Trophoblast cell (in vitro differentiated cells and primary cell): ENCODE data around the gene ATG2B.

ENCODE experiments used
- DNase-seq, 2 donors: peaks; one replicate each; pipeline ENCODE4 v3.0.0-alpha.2; 2016
- H2AFZ ChIP-seq: 2 replicates; pipeline ENCODE4 v1.6.1; 2013; ENCODE audit warnings: low read length, moderate library complexity, mild to moderate bottlenecking; ENCODE audit not compliant: insufficient read depth, poor library complexity
- H2AK5ac ChIP-seq: 2 replicates; pipeline ENCODE4 v1.6.1; 2013; ENCODE audit warnings: mild to moderate bottlenecking, low read length
- H2BK120ac ChIP-seq: 2 replicates; pipeline ENCODE4 v1.6.1; 2013; ENCODE audit warnings: low read length, mild to moderate bottlenecking, moderate library complexity; ENCODE audit not compliant: insufficient read depth, poor library complexity
- H2BK12ac ChIP-seq: 2 replicates; pipeline ENCODE4 v1.6.1; 2013; ENCODE audit warnings: mild to moderate bottlenecking, low read length, moderate library complexity
- H2BK5ac ChIP-seq: 2 replicates; pipeline ENCODE4 v1.6.1; 2013; ENCODE audit warnings: low read length, low read depth, moderate library complexity, mild to moderate bottlenecking; ENCODE audit not compliant: poor library complexity
- H3K14ac ChIP-seq: 2 replicates; pipeline ENCODE4 v1.6.1; 2013; ENCODE audit warnings: mild to moderate bottlenecking, low read length
- H3K18ac ChIP-seq: 2 replicates; pipeline ENCODE4 v1.6.1; 2013; ENCODE audit warnings: mild to moderate bottlenecking, low read length
- H3K23ac ChIP-seq: 2 replicates; pipeline ENCODE4 v1.6.1; 2013; ENCODE audit warnings: low read length
- H3K27ac ChIP-seq: 2 replicates; pipeline ENCODE4 v1.5.1; 2013; ENCODE audit warnings: low read depth, mild to moderate bottlenecking, inconsistent platforms, low read length, moderate library complexity
- H3K27me3 ChIP-seq: 2 replicates; pipeline ENCODE4 v1.6.1; 2013; ENCODE audit warnings: inconsistent platforms, mild to moderate bottlenecking, low read length, moderate library complexity; ENCODE audit not compliant: insufficient read depth
- H3K36me3 ChIP-seq, 2 experiments: 1 replicate in 1 of 2; 2 replicates in 1 of 2; pipeline ENCODE4 v1.6.1; 2013; ENCODE audit warnings: low read length in 2 of 2, mild to moderate bottlenecking in 2 of 2, moderate library complexity in 1 of 2; ENCODE audit not compliant: insufficient read depth in 2 of 2, control insufficient read depth in 1 of 2
- H3K4ac ChIP-seq: 2 replicates; pipeline ENCODE4 v1.6.1; 2013; ENCODE audit warnings: low read depth, mild to moderate bottlenecking, low read length, moderate library complexity
- H3K4me1 ChIP-seq, 2 experiments: 1 replicate in 1 of 2; 2 replicates in 1 of 2; pipeline ENCODE4 v1.6.1; 2013; ENCODE audit warnings: low read length in 2 of 2, mild to moderate bottlenecking in 2 of 2, moderate library complexity in 1 of 2; ENCODE audit not compliant: insufficient read depth in 2 of 2, control insufficient read depth in 1 of 2
- H3K4me2 ChIP-seq: 2 replicates; pipeline ENCODE4 v1.6.1; 2013; ENCODE audit warnings: inconsistent platforms, mild to moderate bottlenecking, low read length, moderate library complexity
- H3K4me3 ChIP-seq: 2 replicates; pipeline ENCODE4 v1.5.1; 2013; ENCODE audit warnings: mild to moderate bottlenecking, low read depth, low read length, inconsistent platforms
- H3K79me1 ChIP-seq: one replicate; pipeline ENCODE4 v1.6.1; 2013; ENCODE audit warnings: low read length
- H3K79me2 ChIP-seq: 2 replicates; pipeline ENCODE4 v1.6.1; 2013; ENCODE audit warnings: low read length, mild to moderate bottlenecking; ENCODE audit not compliant: control insufficient read depth, insufficient read depth, poor library complexity
- H3K9ac ChIP-seq: 2 replicates; pipeline ENCODE4 v1.6.1; 2013; ENCODE audit warnings: mild to moderate bottlenecking, low read length
- H3K9me3 ChIP-seq: 2 replicates; pipeline ENCODE4 v1.6.1; 2013; ENCODE audit warnings: low read depth, mild to moderate bottlenecking, control low read depth, inconsistent platforms, low read length; ENCODE audit not compliant: insufficient read depth
- H4K12ac ChIP-seq: 2 replicates; pipeline ENCODE4 v1.6.1; 2013; ENCODE audit warnings: low read depth, mild to moderate bottlenecking, low read length, moderate library complexity
- H4K8ac ChIP-seq: 2 replicates; pipeline ENCODE4 v1.6.1; 2013; ENCODE audit warnings: low read depth, mild to moderate bottlenecking, low read length, moderate library complexity
- H4K91ac ChIP-seq: one replicate; pipeline ENCODE4 v1.6.1; 2013; ENCODE audit warnings: low read depth, mild to moderate bottlenecking, low read length, moderate library complexity
- WGBS: extraction: QIAGEN DNeasy Blood & Tissue Kit; methylation state at CpG from one replicate; pipeline ENCODE4 v1.1.7; 2013; ENCODE audit warnings: missing lambda C conversion rate; ENCODE audit not compliant: insufficient read length, insufficient coverage; ENCODE audit errors: extremely low coverage; 5-methylcytosine and 5-hydroxymethylcytosine counted together

The ATG2B gene

DNA sequence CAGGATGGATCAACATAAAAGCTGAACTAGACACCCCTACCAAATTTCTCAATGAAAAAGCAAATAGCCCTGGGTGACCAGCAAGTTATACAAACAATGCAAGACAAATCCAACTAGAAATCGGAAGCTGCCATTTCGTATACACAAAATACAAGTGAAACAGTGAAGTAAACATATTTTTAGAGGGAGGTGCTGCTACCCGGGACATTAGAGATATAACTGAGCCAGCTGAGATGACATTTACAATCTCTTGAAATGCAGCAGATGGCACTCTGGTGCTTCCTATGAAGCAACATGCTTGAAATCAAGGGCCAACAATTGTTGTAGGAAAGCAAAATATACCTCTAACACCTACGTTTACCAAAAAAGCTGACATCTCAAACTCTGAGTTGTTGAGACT, 81.7 kb downstream of the ATG2B start:
- H3K4me1 ChIP-seq: peaks cover 23% of the 10 kb centered on the region in 2 experiments
- no peak overlapping the region for H2AFZ ChIP-seq
- H2AK5ac ChIP-seq: peak overlapping the region; percentile 23
- peaks cover 54% of the 10 kb centered on the region for H3K79me1 ChIP-seq
- H4K8ac ChIP-seq: no peak overlapping the region
- no peak overlapping the region for H3K4me2 ChIP-seq
- H3K27me3 ChIP-seq: no peaks in the 10 kb centered on the region
- peak overlapping the region; percentile 51 for H4K91ac ChIP-seq
- H3K18ac ChIP-seq: no peak overlapping the region
- H2BK120ac ChIP-seq: peak overlapping the region; percentile 28
- H3K14ac ChIP-seq: peak overlapping the region; percentile 40
- no CpG with 5 or more reads among the region's 4 CpGs for WGBS
- H3K27ac ChIP-seq: peak overlapping the region; percentile 64
- no peak overlapping the region for H3K4ac ChIP-seq
- peaks cover 3% of the 10 kb centered on the region for H3K9me3 ChIP-seq
- H3K9ac ChIP-seq: no peak overlapping the region
- peak overlapping the region; percentile 54 for H2BK12ac ChIP-seq
- H2BK5ac ChIP-seq: peak overlapping the region; percentile 14
- H3K4me3 ChIP-seq: no peak overlapping the region
- H4K12ac ChIP-seq: no peak overlapping the region
- peaks cover 11% of the 10 kb centered on the region for H3K79me2 ChIP-seq
- DNase-seq: no peak
- no peak overlapping the region for H3K23ac ChIP-seq
- peaks cover 7 to 11% of the 10 kb centered on the region in 2 experiments for H3K36me3 ChIP-seq

GRCh38 chr14:96280104-96280503, 83.0 kb downstream of the ATG2B start:
- Histone ChIP-seq H3K9me3 (peaks cover 3% of the 10 kb centered on the region), H3K14ac (peak overlapping the region; percentile 28), H4K91ac (peak overlapping the region; percentile 90), H2BK5ac (peak overlapping the region; percentile 95), H2BK12ac (peak overlapping the region; percentile 64), H3K79me2 (peaks cover 11% of the 10 kb centered on the region), H3K4me1 (peaks cover 24% of the 10 kb centered on the region in 2 experiments), H3K23ac (no peak overlapping the region), H2AK5ac (peak overlapping the region; percentile 28), H3K36me3 (peaks cover 4 to 11% of the 10 kb centered on the region in 2 experiments), H2AFZ (no peak overlapping the region), H4K12ac (no peak overlapping the region), H3K27ac (peak overlapping the region; percentile 95), H3K79me1 (peaks cover 54% of the 10 kb centered on the region), H3K4me2 (peak overlapping the region; percentile 4), H3K18ac (peak overlapping the region; percentile 10), H3K4ac (peak overlapping the region; percentile 9), H2BK120ac (peak overlapping the region; percentile 88), H3K4me3 (no peak overlapping the region), H3K9ac (no peak overlapping the region), H4K8ac (peak overlapping the region; percentile 72), H3K27me3 (no peaks in the 10 kb centered on the region)
- no CpG with 5 or more reads among the region's 2 CpGs for WGBS
- DNase-seq: no peak

DNA sequence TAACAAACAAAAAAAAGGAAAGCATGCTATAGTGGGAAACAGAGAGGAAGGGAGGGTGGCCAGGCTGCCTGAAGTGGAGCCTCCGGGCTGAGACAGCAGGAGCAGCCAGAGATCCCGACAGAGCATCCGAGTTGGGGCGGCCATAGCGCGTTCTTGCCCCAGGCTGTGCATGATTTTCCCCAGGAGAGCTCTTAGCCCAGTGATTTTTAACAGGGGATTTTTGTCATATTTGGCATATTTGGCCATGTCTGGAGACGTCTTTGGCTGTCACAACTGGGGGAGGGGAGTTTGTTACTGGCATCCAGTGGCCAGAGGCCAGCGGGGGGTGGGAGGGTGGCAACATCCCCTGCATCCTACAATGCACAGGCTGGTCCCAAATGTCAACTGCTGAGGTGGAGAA, 83.6 kb downstream of the ATG2B start:
- H4K12ac ChIP-seq: no peak overlapping the region

GRCh38 chr14:96277890-96278289, 85.3 kb downstream of the ATG2B start:
- Histone ChIP-seq H3K9me3 (peaks cover 3% of the 10 kb centered on the region), H3K27me3 (no peaks in the 10 kb centered on the region), H3K79me1 (peaks cover 62% of the 10 kb centered on the region), H2BK5ac (peak overlapping the region; percentile 92), H3K4me2 (no peak overlapping the region), H4K91ac (peak overlapping the region; percentile 99), H3K4ac (peak overlapping the region; percentile 66), H3K4me3 (no peak overlapping the region), H4K8ac (peak overlapping the region; percentile 47), H3K36me3 (peaks cover 0 to 5% of the 10 kb centered on the region in 2 experiments), H3K9ac (no peak overlapping the region), H3K79me2 (peaks cover 11% of the 10 kb centered on the region), H3K23ac (no peak overlapping the region), H2BK12ac (peak overlapping the region; percentile 99), H3K27ac (no peak overlapping the region), H3K4me1 (peaks cover 32 to 33% of the 10 kb centered on the region in 2 experiments), H3K18ac (peak overlapping the region; percentile 80), H2AFZ (peak overlapping the region; percentile 33), H4K12ac (no peak overlapping the region), H2AK5ac (peak overlapping the region; percentile 98), H2BK120ac (peak overlapping the region; percentile 99), H3K14ac (peak overlapping the region; percentile 94)
- no CpG with 5 or more reads among the region's 1 CpG for WGBS
- DNase-seq: no peak

More for the DNA sequence above, 83.6 kb downstream of the ATG2B start:
- no peak overlapping the region for H3K23ac ChIP-seq
- WGBS: no CpG with 5 or more reads among the region's 8 CpGs
- peaks cover 59% of the 10 kb centered on the region for H3K79me1 ChIP-seq
- H3K14ac ChIP-seq: no peak overlapping the region
- no peaks in the 10 kb centered on the region for H3K27me3 ChIP-seq
- peak overlapping the region; percentile 28 for H2AK5ac ChIP-seq
- H2BK12ac ChIP-seq: peak overlapping the region; percentile 64
- H3K79me2 ChIP-seq: peaks cover 11% of the 10 kb centered on the region
- H3K27ac ChIP-seq: peak overlapping the region; percentile 95
- H3K4me1 ChIP-seq: peaks cover 28% of the 10 kb centered on the region in 2 experiments
- no peak overlapping the region for H2AFZ ChIP-seq
- peak overlapping the region; percentile 10 for H3K18ac ChIP-seq
- peaks cover 4 to 11% of the 10 kb centered on the region in 2 experiments for H3K36me3 ChIP-seq
- H2BK120ac ChIP-seq: peak overlapping the region; percentile 96
- peak; percentile 57 to 74 for DNase-seq
- peak overlapping the region; percentile 72 for H4K8ac ChIP-seq
- H3K9ac ChIP-seq: no peak overlapping the region
- H2BK5ac ChIP-seq: peak overlapping the region; percentile 96
- H3K4me3 ChIP-seq: no peak overlapping the region
- peak overlapping the region; percentile 4 for H3K4me2 ChIP-seq
- H4K91ac ChIP-seq: peak overlapping the region; percentile 95
- H3K4ac ChIP-seq: peak overlapping the region; percentile 9
- peaks cover 3% of the 10 kb centered on the region for H3K9me3 ChIP-seq
